WI38 (cell line): ENCODE measurements around the gene KRCC1.

Experiments used
- H3K4me3 ChIP-seq: 2 replicates; pipeline ENCODE4 v1.5.1; 2011; ENCODE audit warnings: low read depth, mild to moderate bottlenecking, control low read depth, low read length
- TF ChIP-seq, protein P1 (sequence below): IDR thresholded peaks from 2 replicates; pipeline ENCODE4 v1.5.1; 2012; ENCODE audit warnings: low read depth, mild to moderate bottlenecking, control low read depth, low read length

The KRCC1 gene

DNA sequence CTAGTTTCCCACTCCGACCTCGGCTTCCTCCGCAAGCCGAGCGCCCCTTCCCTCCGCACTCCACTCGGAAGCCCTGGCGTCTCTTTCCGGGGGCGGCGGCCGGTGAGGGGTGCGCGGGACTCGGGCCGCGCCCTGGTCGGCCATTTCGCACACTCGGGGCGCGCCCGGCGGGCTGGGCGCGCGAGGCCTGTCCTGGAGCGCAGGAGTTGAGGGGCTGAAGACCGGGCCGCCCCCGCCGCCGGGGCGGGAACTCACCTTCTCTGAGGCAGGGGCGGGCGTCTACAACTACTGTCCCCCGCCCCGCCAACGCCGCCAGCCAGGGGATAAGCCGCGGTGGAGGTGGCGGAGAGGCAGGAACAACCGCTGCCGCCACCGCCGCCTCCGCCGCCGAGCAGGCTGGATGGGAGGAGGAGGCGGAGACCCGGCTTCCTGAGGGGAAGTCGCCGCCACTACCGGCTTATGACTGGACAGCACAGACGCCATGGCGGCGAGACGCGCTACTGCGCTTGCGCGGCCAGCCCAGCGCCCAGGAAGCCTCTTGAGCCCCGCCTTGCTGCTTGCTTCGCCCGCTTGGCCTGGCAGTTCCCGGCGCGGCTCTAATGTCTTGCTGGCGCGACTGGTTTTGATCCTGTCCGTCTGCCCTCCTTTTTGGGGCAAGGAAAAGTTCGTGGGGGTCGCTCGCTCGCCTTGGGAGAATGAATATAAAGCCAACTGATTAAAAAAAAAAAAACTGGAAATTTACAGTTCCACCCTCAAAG, at the start of gene KRCC1:
TSS of gene KRCC1 (minus strand) at position 413 of the 758 bp plus-strand sequence. CDS start 27,220 bp downstream, outside the sequence.
- TF ChIP-seq, protein P1, sequence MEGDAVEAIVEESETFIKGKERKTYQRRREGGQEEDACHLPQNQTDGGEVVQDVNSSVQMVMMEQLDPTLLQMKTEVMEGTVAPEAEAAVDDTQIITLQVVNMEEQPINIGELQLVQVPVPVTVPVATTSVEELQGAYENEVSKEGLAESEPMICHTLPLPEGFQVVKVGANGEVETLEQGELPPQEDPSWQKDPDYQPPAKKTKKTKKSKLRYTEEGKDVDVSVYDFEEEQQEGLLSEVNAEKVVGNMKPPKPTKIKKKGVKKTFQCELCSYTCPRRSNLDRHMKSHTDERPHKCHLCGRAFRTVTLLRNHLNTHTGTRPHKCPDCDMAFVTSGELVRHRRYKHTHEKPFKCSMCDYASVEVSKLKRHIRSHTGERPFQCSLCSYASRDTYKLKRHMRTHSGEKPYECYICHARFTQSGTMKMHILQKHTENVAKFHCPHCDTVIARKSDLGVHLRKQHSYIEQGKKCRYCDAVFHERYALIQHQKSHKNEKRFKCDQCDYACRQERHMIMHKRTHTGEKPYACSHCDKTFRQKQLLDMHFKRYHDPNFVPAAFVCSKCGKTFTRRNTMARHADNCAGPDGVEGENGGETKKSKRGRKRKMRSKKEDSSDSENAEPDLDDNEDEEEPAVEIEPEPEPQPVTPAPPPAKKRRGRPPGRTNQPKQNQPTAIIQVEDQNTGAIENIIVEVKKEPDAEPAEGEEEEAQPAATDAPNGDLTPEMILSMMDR, result no peak

GRCh38 chr2:88100489-88100858, 44.9 kb upstream of the KRCC1 start:
- TF ChIP-seq, protein P1, result no peak
- H3K4me3 ChIP-seq, result no peak overlapping the region

More for the DNA sequence above, at the start of gene KRCC1:
- H3K4me3 ChIP-seq, result peak within 1 kb of the TSS; percentile 91

- no peak overlapping the region for H3K4me3 ChIP-seq
- TF ChIP-seq, protein P1, result no peak
Observed at GRCh38 chr2:88099798-88100488, 44.4 kb upstream of the KRCC1 start.

DNA sequence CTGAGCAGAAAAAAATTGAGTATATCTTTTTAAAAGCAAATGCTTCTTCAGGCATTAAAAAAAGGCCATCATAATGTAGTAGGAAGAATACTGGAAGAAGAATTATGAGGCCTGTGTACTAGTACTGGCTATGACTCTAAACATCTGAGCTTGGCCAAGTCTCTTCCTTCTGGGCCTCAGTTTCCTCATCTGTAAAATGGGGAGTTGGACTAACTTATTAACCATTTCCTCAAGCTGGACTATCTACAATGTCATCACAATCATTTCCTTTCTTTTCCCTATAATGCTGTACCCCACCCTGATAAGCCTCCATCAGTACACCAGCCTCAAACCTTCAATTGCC, 42.9 kb upstream of the KRCC1 start:
- no peak overlapping the region for H3K4me3 ChIP-seq
- TF ChIP-seq, protein P1, result no peak

DNA sequence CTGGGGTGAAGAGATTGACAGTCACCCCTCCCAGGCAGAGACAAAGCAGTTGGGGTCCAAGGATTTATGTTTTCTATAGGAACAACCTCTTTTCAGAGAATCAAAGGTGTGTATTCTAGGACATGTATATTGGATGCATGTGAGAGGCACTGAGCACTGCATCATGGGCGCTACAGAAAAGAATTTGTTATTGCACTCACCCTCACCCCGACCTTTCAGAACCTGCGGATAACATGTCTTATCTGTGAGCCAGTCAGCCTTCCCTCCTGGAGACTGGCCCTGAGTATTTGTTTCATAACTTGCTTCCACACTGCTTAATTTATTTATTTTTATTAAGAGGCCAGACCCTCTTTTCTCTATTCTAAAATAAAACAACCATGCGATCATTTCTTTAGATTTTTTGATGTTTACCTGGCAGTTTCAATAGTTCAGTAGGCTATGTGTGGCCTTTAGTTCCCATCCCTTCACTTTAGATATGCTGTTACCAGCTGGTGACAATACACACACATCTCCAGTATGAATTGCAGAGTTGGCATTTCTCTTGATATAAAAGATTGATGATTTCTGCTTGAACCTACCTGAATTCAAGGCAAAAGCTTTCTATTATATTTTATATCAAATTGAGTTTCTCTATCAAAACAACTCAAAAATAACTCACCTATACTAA, 42.4 kb upstream of the KRCC1 start:
- TF ChIP-seq, protein P1, result no peak
- no peak overlapping the region for H3K4me3 ChIP-seq

DNA sequence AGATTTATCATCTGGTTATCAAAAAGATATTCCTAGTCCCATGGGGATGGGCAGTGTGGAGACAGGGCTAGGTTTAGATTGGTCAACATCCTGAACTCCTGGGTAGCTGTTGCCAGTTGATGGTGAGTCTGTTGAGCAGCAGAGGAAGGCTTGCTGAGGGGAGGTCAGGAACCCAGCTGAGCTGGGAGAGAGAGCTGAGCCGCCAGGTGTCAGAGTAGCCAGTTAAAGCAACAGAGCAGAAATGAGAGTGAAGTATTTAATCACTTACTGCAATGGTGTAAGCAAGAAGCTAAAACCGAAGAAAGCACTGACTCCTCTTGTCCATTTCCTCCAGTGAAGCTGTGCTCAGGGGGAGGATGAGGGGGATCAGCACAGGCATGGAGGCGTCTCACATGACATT, 41.6 kb upstream of the KRCC1 start:
- TF ChIP-seq, protein P1, result no peak
- no peak overlapping the region for H3K4me3 ChIP-seq

- TF ChIP-seq, protein P1, result no peak
- no peak overlapping the region for H3K4me3 ChIP-seq
Observed at GRCh38 chr2:88096708-88097107, 41.1 kb upstream of the KRCC1 start.
